ENCODE results near the gene MECP2.

DNA sequence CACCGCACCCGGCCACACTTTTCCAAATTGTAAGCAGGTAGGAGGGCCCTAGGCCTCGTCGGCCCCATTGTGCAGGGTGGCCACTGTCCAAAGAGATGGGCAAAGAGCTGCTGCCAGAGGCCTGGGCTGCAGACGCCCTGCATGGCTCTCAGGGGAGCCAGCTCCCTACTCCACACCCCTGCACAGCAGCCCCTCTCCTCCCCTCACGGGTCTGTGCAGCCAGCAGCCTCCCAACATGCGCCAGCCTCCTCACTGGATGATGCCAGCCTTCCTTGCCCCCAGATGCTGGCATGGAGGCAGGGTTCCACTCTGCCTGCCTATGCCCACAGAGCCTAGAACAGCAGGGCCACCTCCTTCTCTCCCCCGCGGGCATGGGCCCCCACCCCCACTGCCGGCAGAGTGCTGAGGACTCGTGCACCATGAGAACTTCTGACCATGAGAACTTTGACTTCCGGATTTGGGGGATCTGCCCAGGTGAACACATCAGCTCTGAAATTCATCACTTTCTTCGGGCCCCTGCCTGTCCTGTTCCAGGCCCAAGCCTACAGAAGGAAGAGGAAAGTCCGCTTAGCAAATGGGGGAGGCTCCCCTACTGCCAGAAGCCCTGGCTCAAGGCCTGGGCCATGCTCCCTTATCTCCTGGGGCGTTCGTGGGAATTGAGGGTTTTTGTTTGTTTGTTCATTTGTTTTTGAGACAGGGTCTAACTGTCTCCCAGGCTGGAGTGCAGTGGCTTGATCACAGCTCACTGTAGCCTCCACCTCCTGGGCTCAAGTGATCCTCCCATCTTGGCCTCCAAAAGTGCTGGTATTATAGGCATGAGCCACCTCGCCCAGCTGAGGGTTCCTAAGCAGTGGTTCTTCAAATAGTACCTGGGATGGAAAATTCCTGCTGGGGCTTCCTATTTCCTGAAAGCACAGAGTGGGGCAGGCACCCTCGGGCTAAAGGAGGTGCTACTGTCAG is 85.9 kb downstream of the MECP2 start:
- TF ChIP-seq POLR2AphosphoS5 (IDR thresholded peaks at IDR 0.05; ENCODE audit: borderline replicate concordance, low read depth, low read length) (no peak), EZH2 (IDR thresholded peaks at IDR 0.05) (no peak), FOXP2 (optimal IDR thresholded peaks at IDR 0.05; ENCODE audit: control extremely low read depth, extremely low read length, insufficient read depth) (no peak)

Measured in SK-N-MC (cell line).